WTC11 (cell line): ENCODE data around the gene DAZAP2.

ENCODE experiments used
- ATF3 ChIP-seq: sonication (generic); formaldehyde crosslinking; conservative IDR thresholded peaks from 2 replicates; pipeline ENCODE4 v1.8.1; 2022; ENCODE audit warnings: mild to moderate bottlenecking, missing genetic modification reagents
- CTCF ChIP-seq: fragments of 200-600 bp; IDR thresholded peaks from 2 replicates; pipeline ENCODE4 v1.8.0; 2022; ENCODE audit warnings: antibody characterized with exemption
- GRHL2 ChIP-seq: fragments of 250-450 bp; sonication (Bioruptor Pico); IDR thresholded peaks from 2 replicates; pipeline ENCODE4 v1.8.0; 2022; ENCODE audit warnings: mild to moderate bottlenecking, moderate library complexity; ENCODE audit not compliant: insufficient replicate concordance, severe bottlenecking
- HMGXB4 ChIP-seq: sonication (generic); formaldehyde crosslinking; IDR thresholded peaks from 2 replicates; pipeline ENCODE4 v1.8.1; 2023; ENCODE audit warnings: mild to moderate bottlenecking, moderate library complexity, missing genetic modification reagents
- IRF1 ChIP-seq: sonication (generic); formaldehyde crosslinking; IDR thresholded peaks from 2 replicates; pipeline ENCODE4 v1.8.0; 2023; ENCODE audit warnings: missing genetic modification reagents
- JUN ChIP-seq: sonication (generic); formaldehyde crosslinking; IDR thresholded peaks from 2 replicates; pipeline ENCODE4 v1.8.0; 2023; ENCODE audit warnings: mild to moderate bottlenecking, missing genetic modification reagents
- MYBL2 ChIP-seq: sonication (generic); formaldehyde crosslinking; IDR thresholded peaks from 2 replicates; pipeline ENCODE4 v1.8.1; 2023; ENCODE audit warnings: mild to moderate bottlenecking, moderate library complexity, missing genetic modification reagents
- SP1 ChIP-seq: sonication (generic); formaldehyde crosslinking; conservative IDR thresholded peaks from 2 replicates; pipeline ENCODE4 v1.8.1; 2022; ENCODE audit warnings: missing genetic modification reagents
- TCF7 ChIP-seq: sonication (generic); formaldehyde crosslinking; IDR thresholded peaks from 2 replicates; pipeline ENCODE4 v1.8.0; 2022; ENCODE audit warnings: mild to moderate bottlenecking, low read depth, missing genetic modification reagents, moderate library complexity
- TP53 ChIP-seq: sonication (generic); formaldehyde crosslinking; IDR thresholded peaks from 2 replicates; pipeline ENCODE4 v1.8.1; 2023; ENCODE audit warnings: mild to moderate bottlenecking, missing genetic modification reagents
- ZBTB43 ChIP-seq: sonication (generic); formaldehyde crosslinking; IDR thresholded peaks from 2 replicates; pipeline ENCODE4 v1.8.1; 2023; ENCODE audit warnings: mild to moderate bottlenecking, missing genetic modification reagents
- ZNF121 ChIP-seq: sonication (generic); formaldehyde crosslinking; IDR thresholded peaks from 2 replicates; pipeline ENCODE4 v1.8.0; 2023; ENCODE audit warnings: missing genetic modification reagents

- TF ChIP-seq JUN (CRISPR knock-in tag): no peak
- TF ChIP-seq CTCF: no peak
- TF ChIP-seq ATF3 (CRISPR knock-in tag): no peak
- no peak for TF ChIP-seq MYBL2 (CRISPR knock-in tag)
- TF ChIP-seq TCF7 (CRISPR knock-in tag): no peak
- TF ChIP-seq ZNF121 (CRISPR knock-in tag): no peak
- no peak for TF ChIP-seq ZBTB43 (CRISPR knock-in tag)
- no peak for TF ChIP-seq TP53 (CRISPR knock-in tag)
- no peak for TF ChIP-seq HMGXB4 (CRISPR knock-in tag)
- no peak for TF ChIP-seq GRHL2 (CRISPR knock-in tag)
- TF ChIP-seq SP1 (CRISPR knock-in tag): no peak
- no peak for TF ChIP-seq IRF1 (CRISPR knock-in tag)
Measured at GRCh38 chr12:51240971-51241370, 2.3 kb downstream of the DAZAP2 start.
